ENCODE results near the gene CD109.
"Not testable (repeated sequence)": the region's sequence is repeated elsewhere in the genome, so short reads cannot be mapped to it uniquely, and the experiment has no call there.

Gene CD109

GRCh38 chr6:73688351-73688750 lies 7.7 kb upstream of the CD109 start:
- DNase-seq (ENCODE audit: low spot score) = no peak

- DNase-seq (ENCODE audit: low spot score) = no peak
These were observed 5.9 kb upstream of the CD109 start for GRCh38 chr6:73690056-73690455.

DNA sequence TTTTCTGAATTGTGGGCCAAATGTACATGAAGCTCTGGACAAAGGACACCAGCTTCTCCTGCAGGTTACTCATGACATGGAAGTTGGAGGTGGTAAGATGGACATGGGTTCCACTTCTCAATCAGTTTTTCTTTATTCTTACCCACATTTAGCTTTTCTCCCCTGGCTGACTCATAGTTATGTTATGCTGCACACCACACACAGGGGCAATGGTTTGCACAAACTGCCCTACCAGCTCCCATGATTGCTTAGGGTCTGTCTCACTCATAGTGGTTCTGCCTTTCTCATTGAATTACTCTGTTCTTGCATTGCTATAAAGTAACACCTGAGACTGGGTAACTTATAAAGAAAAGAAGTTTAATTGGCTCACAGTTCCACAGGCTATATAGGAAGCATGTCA lies 4.5 kb upstream of the CD109 start:
- DNase-seq (ENCODE audit: low spot score) = no peak

DNA sequence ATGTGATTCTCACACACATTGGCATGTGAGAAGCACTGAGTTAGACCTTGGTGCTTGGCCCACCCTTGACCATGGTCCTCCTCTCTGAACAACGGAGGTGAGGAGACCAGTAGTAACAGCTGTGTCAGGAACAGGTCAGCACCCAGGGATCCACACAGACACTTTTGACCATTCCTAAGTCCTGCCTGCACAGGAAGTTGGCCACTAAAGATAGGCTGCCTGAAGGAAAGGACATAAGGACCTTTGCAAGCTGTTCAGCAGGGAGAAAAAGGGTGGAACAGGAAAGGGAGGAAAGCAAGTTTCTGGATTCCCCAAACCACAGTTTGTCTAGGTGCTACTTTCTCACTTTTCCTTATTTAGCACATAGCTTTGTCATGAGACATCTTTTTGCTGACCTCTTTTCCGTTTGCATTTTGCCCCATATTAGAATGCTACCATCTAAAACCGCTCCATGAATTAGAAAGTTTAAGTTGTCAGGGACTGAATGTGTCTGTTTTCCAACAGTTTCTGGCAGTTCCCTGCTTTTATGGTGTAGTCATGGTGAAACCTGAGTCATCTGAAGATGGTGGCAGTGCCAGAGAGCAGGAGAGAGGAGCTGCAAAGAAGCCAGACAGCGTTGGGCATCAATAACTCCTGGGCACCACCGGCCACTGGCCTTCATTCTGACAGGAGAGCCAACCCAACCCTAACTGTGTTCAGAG lies 1.1 kb upstream of the CD109 start:
- no peak for DNase-seq (ENCODE audit: low spot score)

GRCh38 chr6:73696966-73697655 lies 1.1 kb downstream of the CD109 start:
- DNase-seq (ENCODE audit: low spot score) = no peak

- DNase-seq (ENCODE audit: low spot score) = no peak
These were observed 3.9 kb downstream of the CD109 start for GRCh38 chr6:73699676-73700459.

DNA sequence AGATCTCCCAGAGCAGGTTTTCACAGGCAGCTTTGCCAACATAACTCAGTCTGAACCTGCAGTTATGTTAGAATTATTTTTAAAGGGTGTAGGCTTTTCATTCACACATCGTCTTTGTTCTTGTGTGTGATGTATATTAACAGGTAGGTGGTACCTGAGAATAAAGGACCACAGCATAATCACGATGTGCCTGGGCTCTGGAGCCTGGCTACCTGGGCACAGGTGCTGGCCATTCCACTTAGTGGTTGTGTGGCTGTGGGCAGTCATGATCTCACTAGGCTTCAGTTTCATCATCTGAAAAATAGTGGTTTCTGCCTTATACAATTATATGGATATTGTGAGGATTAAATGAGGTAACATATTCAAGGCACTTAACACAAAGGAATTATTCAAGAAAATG lies 6.4 kb downstream of the CD109 start:
- DNase-seq (ENCODE audit: low spot score) = no peak

DNA sequence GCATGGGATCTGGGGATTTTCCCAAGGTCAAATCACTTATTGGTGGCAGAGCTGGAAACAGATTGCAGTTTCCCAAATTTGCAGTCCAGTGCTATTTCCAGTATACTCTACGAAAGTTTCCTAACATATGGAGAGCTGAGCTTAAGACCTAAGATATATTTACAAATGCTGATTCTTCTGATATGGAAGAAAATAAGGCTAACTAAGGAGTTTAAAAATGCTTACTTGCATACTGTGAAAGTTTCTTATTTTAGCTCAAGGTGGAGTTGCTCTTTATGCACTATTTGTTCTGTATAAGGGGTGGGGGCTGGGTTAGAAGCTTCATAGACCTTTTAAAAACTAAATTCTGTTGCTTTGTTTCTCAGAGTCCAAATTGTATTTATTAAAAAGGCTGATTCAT lies 7.5 kb downstream of the CD109 start:
- no peak for DNase-seq (ENCODE audit: low spot score)

- no peak for DNase-seq (ENCODE audit: low spot score)
These were observed 8.3 kb downstream of the CD109 start for GRCh38 chr6:73704260-73704659.

GRCh38 chr6:73704798-73705197 lies 8.8 kb downstream of the CD109 start:
- DNase-seq (ENCODE audit: low spot score) = no peak

DNA sequence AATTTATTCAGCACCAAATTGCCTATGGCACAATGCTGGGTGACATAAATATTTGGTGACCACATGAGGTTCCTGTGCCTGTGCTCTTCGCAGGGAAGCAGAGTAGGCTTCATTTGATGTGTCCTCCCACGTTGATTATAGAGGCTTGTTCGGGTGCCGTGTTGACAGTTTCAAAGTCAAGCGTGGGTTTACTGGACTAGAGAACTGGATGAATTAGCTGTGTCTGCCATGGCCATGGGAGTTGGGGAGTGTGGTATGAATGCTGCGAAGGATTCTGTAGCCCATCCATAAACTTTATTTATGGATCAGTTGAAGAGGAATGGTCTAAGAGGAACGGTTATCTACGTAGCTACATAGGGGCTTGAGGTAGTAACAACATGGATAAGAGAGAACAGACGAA lies 11.0 kb downstream of the CD109 start:
- DNase-seq (ENCODE audit: low spot score) = no peak

DNA sequence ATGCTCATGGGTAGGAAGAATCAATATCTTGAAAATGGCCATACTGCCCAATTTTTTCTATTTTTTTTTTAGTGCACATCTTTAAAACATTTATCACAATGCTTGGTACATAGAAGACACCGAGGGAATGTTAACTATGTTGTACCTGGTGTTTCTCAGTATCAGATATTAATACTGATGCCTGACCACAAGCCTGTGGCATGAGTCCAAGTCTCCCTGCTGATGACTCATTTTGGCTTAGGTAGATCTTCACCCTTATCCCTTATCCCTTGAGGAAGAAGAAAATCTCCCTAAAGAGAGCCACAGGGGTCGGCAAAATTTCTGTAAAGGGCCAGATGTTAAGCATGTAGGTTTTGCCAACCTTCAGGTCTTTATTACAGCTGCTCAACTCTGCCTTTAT lies 14.5 kb downstream of the CD109 start:
- no peak for DNase-seq (ENCODE audit: low spot score)

- DNase-seq (ENCODE audit: low spot score) = no peak
These were observed 14.9 kb downstream of the CD109 start for GRCh38 chr6:73710948-73711347.

DNA sequence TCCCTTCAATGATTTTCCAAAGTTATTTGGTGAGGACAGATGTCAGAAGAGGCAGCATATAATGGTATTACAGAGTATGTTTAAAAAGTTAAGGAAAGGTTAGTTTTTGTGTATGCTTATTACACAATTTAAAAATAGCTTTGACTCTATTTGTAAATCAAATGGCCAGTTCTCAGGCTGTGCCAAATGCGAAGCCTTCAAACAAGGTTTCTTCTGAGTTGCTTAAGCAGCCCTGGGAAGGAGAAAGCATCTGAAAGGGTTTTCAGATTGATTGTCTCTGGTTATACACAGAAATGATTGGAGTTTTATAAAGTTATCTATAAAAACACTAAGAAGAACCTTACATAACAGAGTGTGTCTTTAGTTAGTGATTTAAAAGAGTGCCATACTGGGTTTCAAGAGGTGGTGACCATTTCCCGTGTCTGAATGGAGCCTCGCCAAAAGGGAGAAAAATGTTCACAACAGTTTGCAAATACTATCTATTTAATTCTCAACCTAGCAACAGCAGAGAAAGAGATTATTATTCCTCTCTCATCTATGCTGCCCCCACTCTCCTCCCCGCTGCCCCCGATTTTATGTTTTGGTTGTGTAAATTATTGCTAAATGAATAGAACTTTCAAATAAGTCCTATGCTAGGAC lies 16.7 kb downstream of the CD109 start:
- no peak for DNase-seq (ENCODE audit: low spot score)

DNA sequence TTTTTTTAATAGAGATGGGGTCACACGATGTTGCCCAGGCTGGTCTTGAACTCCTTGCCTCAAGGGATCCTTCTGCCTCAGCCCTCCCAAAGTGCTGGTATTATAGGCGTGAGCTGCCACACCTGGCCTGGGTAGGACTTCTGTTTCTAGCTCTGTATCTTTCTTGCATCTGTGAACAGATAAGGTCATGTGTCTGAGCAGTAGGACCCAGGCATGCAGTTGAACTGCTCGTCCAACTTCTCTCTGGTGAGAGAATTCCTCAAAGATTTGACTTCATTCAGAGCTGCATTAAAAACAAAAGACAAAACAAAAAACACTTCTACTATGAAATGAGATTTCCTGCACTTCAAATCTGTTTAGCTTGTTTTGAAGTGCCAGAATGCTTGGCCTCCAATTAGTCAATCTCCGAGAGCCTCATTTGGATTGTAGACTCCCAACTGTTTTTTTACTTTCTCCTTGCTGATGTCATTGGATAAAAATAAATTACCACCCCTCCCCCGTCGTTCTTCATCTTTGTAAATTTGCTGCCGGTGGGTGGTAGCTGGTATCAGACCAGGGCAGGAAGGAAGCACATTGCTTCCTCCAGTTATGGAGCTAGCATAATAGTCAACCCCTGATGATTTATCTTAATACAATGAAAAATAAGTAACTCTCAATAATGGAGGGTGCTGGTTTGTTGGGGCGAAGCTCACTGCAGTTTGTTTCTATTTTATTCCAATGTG lies 17.6 kb downstream of the CD109 start:
- DNase-seq (ENCODE audit: low spot score) = no peak

GRCh38 chr6:73715111-73715508 lies 19.1 kb downstream of the CD109 start:
- not testable (repeated sequence) for DNase-seq (ENCODE audit: low spot score)

DNA sequence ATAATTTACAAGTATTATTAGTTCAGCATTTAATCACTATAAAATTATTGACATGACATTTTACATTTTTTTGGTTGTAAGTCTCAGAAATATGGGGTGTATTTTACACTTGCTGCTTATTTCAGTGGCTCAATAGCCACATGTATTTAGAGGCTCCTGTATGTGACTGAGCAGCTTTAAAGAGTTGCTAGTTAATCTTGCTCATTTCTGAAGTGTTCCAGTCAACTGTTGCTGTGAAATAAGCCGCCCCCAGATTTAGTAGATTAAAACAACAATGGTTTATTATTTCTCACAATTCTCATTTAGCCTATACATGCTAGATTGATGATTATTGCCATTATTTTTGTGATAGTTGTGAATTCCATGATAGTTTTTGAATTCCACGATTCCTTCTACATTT lies 23.0 kb downstream of the CD109 start:
- no peak for DNase-seq (ENCODE audit: low spot score)

DNA sequence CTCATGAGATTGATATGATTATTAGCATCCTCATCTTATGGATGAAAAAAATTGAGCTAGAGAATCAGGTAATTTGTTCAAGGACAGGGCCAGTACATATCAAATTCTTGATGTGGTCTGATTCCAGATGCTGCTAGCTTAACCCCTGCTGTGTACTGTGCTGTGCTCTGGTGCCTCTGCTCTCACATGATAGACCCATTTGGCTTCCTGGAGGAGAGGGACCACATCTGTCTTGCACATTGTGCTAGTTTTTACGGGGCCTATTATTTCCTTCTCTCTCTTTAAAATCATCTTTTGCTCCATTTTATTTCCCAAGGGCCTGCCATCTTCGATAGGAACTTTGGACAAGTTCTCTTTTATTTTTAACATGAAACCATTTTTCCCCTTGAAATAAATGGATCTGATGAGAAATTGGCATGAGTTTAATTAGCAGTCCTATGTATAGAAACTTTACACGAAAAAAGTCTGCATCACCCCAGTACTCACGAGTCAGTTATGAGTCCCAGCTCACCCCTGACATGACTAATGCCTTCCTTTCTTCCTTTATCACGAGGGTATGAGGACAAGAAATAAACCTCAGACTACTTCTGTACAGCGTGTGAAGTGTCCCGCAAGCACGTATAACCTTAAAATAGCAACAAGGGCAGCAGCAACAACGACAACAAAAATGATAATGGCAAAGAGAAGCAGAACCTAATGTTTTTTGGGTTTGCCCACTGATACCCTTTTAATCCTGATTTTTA lies 26.5 kb downstream of the CD109 start:
- DNase-seq (ENCODE audit: low spot score) = no peak

DNA sequence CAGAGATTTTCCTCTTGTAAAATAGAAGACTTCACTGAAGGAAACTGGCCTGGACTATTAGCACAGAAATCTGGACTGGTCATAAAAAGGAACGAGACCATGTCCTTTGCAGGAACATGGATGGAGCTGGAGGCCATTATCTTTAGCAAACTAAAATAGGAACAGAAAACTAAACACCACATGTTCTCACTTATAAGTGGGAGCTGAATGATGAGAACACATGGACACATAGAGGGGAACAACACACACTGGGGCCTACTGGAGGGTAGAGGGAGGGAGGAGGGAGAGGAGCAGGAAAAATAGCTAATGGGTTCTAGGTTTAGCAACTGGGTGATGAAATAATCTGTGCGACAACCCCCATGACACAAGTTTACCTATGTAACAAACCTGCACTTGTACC lies 27.5 kb downstream of the CD109 start:
- not testable (repeated sequence) for DNase-seq (ENCODE audit: low spot score)

GRCh38 chr6:73724389-73724788 lies 28.4 kb downstream of the CD109 start:
- no peak for DNase-seq (ENCODE audit: low spot score)

GRCh38 chr6:73725192-73725591 lies 29.2 kb downstream of the CD109 start:
- DNase-seq (ENCODE audit: low spot score) = not testable (repeated sequence)
